ENCODE data around the gene ZNF558.
A peak's percentile ranks its signal among the peaks of the same experiment; 100 is the strongest.

Gene ZNF558

GRCh38 chr19:8832132-8833021 is at the start of gene ZNF558, which contains the start of gene MBD3L1:
Gene ZNF558 (minus strand): TSS chr19:8832304. CDS start chr19:8822659, 9,645 bp downstream.
Gene MBD3L1 (plus strand): TSS chr19:8832377. CDS start chr19:8842679, 10,302 bp downstream.
- peaks cover 42% of the 10 kb centered on the region for H3K36me3 Mint-ChIP-seq (ENCODE audit: low read depth)
- peak within 1 kb of the TSS; percentile 92 for H3K4me3 Mint-ChIP-seq
- H3K27me3 Mint-ChIP-seq = peaks cover 1% of the 10 kb centered on the region
- intact Hi-C loops (cut with micrococcal nuclease) = loop anchor here (5.0 kb wide), 1 partner anchor 985 kb away; the partner anchor contains the start of gene FBXL12
- H3K9me3 Mint-ChIP-seq = no peaks in the 10 kb centered on the region
- H3K27ac Mint-ChIP-seq = peak within 1 kb of the TSS; percentile 97
- peaks cover 28% of the 10 kb centered on the region for H3K4me1 Mint-ChIP-seq (ENCODE audit: low read depth)

GRCh38 chr19:8881512-8881911 is 49.4 kb upstream of the ZNF558 start:
- H3K4me1 Mint-ChIP-seq (ENCODE audit: low read depth) = no peaks in the 10 kb centered on the region
- H3K27me3 Mint-ChIP-seq = no peaks in the 10 kb centered on the region
- H3K9me3 Mint-ChIP-seq = peaks cover 27% of the 10 kb centered on the region
- intact Hi-C loops (cut with micrococcal nuclease) = no loop called here
- no peak overlapping the region for H3K4me3 Mint-ChIP-seq
- no peaks in the 10 kb centered on the region for H3K36me3 Mint-ChIP-seq (ENCODE audit: low read depth)
- H3K27ac Mint-ChIP-seq = no peak overlapping the region

GRCh38 chr19:8880868-8881488 is 48.9 kb upstream of the ZNF558 start:
- Mint-ChIP-seq H3K4me1 (ENCODE audit: low read depth) (no peaks in the 10 kb centered on the region), H3K36me3 (ENCODE audit: low read depth) (no peaks in the 10 kb centered on the region), H3K27ac (no peak overlapping the region), H3K4me3 (no peak overlapping the region), H3K27me3 (no peaks in the 10 kb centered on the region), H3K9me3 (peaks cover 27% of the 10 kb centered on the region)
- intact Hi-C loops (cut with micrococcal nuclease) = no loop called here

GRCh38 chr19:8877854-8878705 is 46.0 kb upstream of the ZNF558 start:
- no peak overlapping the region for H3K4me3 Mint-ChIP-seq
- no peaks in the 10 kb centered on the region for H3K36me3 Mint-ChIP-seq (ENCODE audit: low read depth)

GRCh38 chr19:8866344-8866743 is 34.2 kb upstream of the ZNF558 start:
- H3K4me3 Mint-ChIP-seq = no peak overlapping the region
- H3K4me1 Mint-ChIP-seq (ENCODE audit: low read depth) = no peaks in the 10 kb centered on the region
- intact Hi-C loops (cut with micrococcal nuclease) = no loop called here
- no peaks in the 10 kb centered on the region for H3K36me3 Mint-ChIP-seq (ENCODE audit: low read depth)
- no peaks in the 10 kb centered on the region for H3K9me3 Mint-ChIP-seq
- no peaks in the 10 kb centered on the region for H3K27me3 Mint-ChIP-seq
- H3K27ac Mint-ChIP-seq = no peak overlapping the region

More at GRCh38 chr19:8877854-8878705, 46.0 kb upstream of the ZNF558 start:
- peaks cover 27% of the 10 kb centered on the region for H3K9me3 Mint-ChIP-seq
- no peak overlapping the region for H3K27ac Mint-ChIP-seq
- intact Hi-C loops (cut with micrococcal nuclease) = no loop called here
- H3K4me1 Mint-ChIP-seq (ENCODE audit: low read depth) = no peaks in the 10 kb centered on the region
- no peaks in the 10 kb centered on the region for H3K27me3 Mint-ChIP-seq

GRCh38 chr19:8858260-8858659 is 26.2 kb upstream of the ZNF558 start:
- Mint-ChIP-seq H3K4me1 (ENCODE audit: low read depth) (no peaks in the 10 kb centered on the region), H3K36me3 (ENCODE audit: low read depth) (no peaks in the 10 kb centered on the region), H3K9me3 (no peaks in the 10 kb centered on the region), H3K27me3 (peaks cover 2% of the 10 kb centered on the region), H3K4me3 (no peak overlapping the region), H3K27ac (no peak overlapping the region)
- intact Hi-C loops (cut with micrococcal nuclease) = no loop called here

- peaks cover 4% of the 10 kb centered on the region for H3K27me3 Mint-ChIP-seq
- intact Hi-C loops (cut with micrococcal nuclease) = no loop called here
Observed at GRCh38 chr19:8850488-8850887, 18.4 kb upstream of the ZNF558 start.

GRCh38 chr19:8849232-8849631 is 17.1 kb upstream of the ZNF558 start:
- intact Hi-C loops (cut with micrococcal nuclease) = no loop called here
- Mint-ChIP-seq H3K9me3 (peaks cover 39% of the 10 kb centered on the region), H3K27me3 (peaks cover 2% of the 10 kb centered on the region), H3K4me1 (ENCODE audit: low read depth) (no peaks in the 10 kb centered on the region), H3K27ac (no peak overlapping the region), H3K36me3 (ENCODE audit: low read depth) (no peaks in the 10 kb centered on the region), H3K4me3 (no peak overlapping the region)

More at GRCh38 chr19:8850488-8850887, 18.4 kb upstream of the ZNF558 start:
- Mint-ChIP-seq H3K4me3 (no peak overlapping the region), H3K4me1 (ENCODE audit: low read depth) (no peaks in the 10 kb centered on the region), H3K36me3 (ENCODE audit: low read depth) (no peaks in the 10 kb centered on the region), H3K9me3 (peaks cover 39% of the 10 kb centered on the region), H3K27ac (no peak overlapping the region)

- H3K4me3 Mint-ChIP-seq = no peak overlapping the region
- H3K27me3 Mint-ChIP-seq = peaks cover 4% of the 10 kb centered on the region
- H3K36me3 Mint-ChIP-seq (ENCODE audit: low read depth) = no peaks in the 10 kb centered on the region
- H3K27ac Mint-ChIP-seq = no peak overlapping the region
- peaks cover 5% of the 10 kb centered on the region for H3K4me1 Mint-ChIP-seq (ENCODE audit: low read depth)
- intact Hi-C loops (cut with micrococcal nuclease) = no loop called here
- peaks cover 39% of the 10 kb centered on the region for H3K9me3 Mint-ChIP-seq
Observed at GRCh38 chr19:8846819-8847218, 14.7 kb upstream of the ZNF558 start.

GRCh38 chr19:8840708-8841107 is 8.6 kb upstream of the ZNF558 start:
- Mint-ChIP-seq H3K4me3 (no peak overlapping the region), H3K27me3 (peaks cover 7% of the 10 kb centered on the region), H3K36me3 (ENCODE audit: low read depth) (no peaks in the 10 kb centered on the region), H3K27ac (no peak overlapping the region), H3K9me3 (no peaks in the 10 kb centered on the region), H3K4me1 (ENCODE audit: low read depth) (peaks cover 5% of the 10 kb centered on the region)
- intact Hi-C loops (cut with micrococcal nuclease) = no loop called here

GRCh38 chr19:8835877-8836276 is 3.8 kb upstream of the ZNF558 start:
- Mint-ChIP-seq H3K27ac (no peak overlapping the region), H3K36me3 (ENCODE audit: low read depth) (peaks cover 10% of the 10 kb centered on the region), H3K27me3 (peaks cover 1% of the 10 kb centered on the region), H3K4me3 (no peak overlapping the region), H3K4me1 (ENCODE audit: low read depth) (peaks cover 22% of the 10 kb centered on the region), H3K9me3 (no peaks in the 10 kb centered on the region)
- intact Hi-C loops (cut with micrococcal nuclease) = no loop called here

GRCh38 chr19:8835446-8835845 is 3.3 kb upstream of the ZNF558 start:
- H3K27ac Mint-ChIP-seq = no peak overlapping the region
- peaks cover 23% of the 10 kb centered on the region for H3K4me1 Mint-ChIP-seq (ENCODE audit: low read depth)
- H3K4me3 Mint-ChIP-seq = no peak overlapping the region
- intact Hi-C loops (cut with micrococcal nuclease) = no loop called here
- peaks cover 1% of the 10 kb centered on the region for H3K27me3 Mint-ChIP-seq
- H3K9me3 Mint-ChIP-seq = no peaks in the 10 kb centered on the region
- peaks cover 13% of the 10 kb centered on the region for H3K36me3 Mint-ChIP-seq (ENCODE audit: low read depth)

GRCh38 chr19:8831832-8832131 is 322 bp downstream of the ZNF558 start:
- Mint-ChIP-seq H3K27me3 (peaks cover 1% of the 10 kb centered on the region), H3K4me1 (ENCODE audit: low read depth) (peaks cover 28% of the 10 kb centered on the region)
- intact Hi-C loops (cut with micrococcal nuclease) = loop anchor here (5.0 kb wide), 1 partner anchor 986 kb away; the partner anchor contains the start of gene FBXL12

More at GRCh38 chr19:8831832-8832131, 322 bp downstream of the ZNF558 start:
- Mint-ChIP-seq H3K4me3 (peak overlapping the region; percentile 92), H3K36me3 (ENCODE audit: low read depth) (peaks cover 46% of the 10 kb centered on the region), H3K9me3 (no peaks in the 10 kb centered on the region), H3K27ac (peak overlapping the region; percentile 97)
